ENCODE measurements around the gene DIO3. TPM values are rescaled to one million over a fixed set of nuclear protein-coding genes. Genes with fewer than 3 reads are reported as not detected.

The DIO3 gene
- total RNA-seq, 2 donors from 2014 or later = 24.2 to 60.5 TPM

DNA sequence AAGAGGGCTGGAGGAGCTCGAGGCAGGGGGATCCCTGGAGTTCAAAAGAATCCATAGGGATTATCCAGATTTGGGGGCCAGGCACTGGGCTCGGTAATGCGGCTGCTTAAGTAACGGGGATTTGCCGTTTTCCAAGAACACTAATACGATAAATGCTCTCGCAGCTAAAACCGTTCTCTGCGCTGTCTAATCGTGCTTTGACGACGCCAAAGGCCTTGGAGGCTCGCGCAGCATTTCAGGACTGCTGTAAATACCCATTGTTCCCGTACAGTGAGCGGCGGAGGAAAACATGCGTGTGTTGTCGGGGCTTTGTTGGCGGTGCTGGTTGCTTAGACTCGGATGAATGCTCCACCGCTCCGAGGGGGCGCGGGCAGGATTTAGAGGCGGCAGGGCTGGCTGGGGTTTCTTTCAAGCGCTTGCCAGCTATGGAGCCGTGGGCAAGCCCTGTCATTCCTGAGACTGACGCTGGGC is 26.2 kb downstream of the DIO3 start:
- 93 to 95% methylated on average over 28 to 29 of the region's 29 CpGs for whole genome bisulfite sequencing, 2 experiments (ENCODE audit: insufficient coverage in 1 of 2, insufficient read length in 1 of 2)
- Mint-ChIP-seq H3K4me1 (no peaks in the 10 kb centered on the region), H3K36me3 (ENCODE audit: low read depth) (no peaks in the 10 kb centered on the region), H3K9me3 (no peaks in the 10 kb centered on the region), H3K27me3 (ENCODE audit: insufficient read depth) (peaks cover 6% of the 10 kb centered on the region), H3K4me3 (no peak overlapping the region), H3K27ac (no peak overlapping the region)
- no peaks in the 10 kb centered on the region for H3K9me3 ChIP-seq (ENCODE audit: control insufficient read depth, low read length)
- no peak overlapping the region for H3K27ac ChIP-seq (ENCODE audit: low read depth, low read length)
- no peak overlapping the region for H3K9ac ChIP-seq (ENCODE audit: extremely low read depth, low read length, poor library complexity, severe bottlenecking)
- no peaks in the 10 kb centered on the region for H3K27me3 ChIP-seq (ENCODE audit: control insufficient read depth, insufficient read depth, low read length, poor library complexity, severe bottlenecking)
- TF ChIP-seq, protein P1, sequence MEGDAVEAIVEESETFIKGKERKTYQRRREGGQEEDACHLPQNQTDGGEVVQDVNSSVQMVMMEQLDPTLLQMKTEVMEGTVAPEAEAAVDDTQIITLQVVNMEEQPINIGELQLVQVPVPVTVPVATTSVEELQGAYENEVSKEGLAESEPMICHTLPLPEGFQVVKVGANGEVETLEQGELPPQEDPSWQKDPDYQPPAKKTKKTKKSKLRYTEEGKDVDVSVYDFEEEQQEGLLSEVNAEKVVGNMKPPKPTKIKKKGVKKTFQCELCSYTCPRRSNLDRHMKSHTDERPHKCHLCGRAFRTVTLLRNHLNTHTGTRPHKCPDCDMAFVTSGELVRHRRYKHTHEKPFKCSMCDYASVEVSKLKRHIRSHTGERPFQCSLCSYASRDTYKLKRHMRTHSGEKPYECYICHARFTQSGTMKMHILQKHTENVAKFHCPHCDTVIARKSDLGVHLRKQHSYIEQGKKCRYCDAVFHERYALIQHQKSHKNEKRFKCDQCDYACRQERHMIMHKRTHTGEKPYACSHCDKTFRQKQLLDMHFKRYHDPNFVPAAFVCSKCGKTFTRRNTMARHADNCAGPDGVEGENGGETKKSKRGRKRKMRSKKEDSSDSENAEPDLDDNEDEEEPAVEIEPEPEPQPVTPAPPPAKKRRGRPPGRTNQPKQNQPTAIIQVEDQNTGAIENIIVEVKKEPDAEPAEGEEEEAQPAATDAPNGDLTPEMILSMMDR (conservative IDR thresholded peaks at IDR 0.05) = no peak
- no peak for DNase-seq
- no peak overlapping the region for H3K4me3 ChIP-seq (ENCODE audit: low read length)
- H3K4me1 ChIP-seq (ENCODE audit: control insufficient read depth, insufficient read depth, low read length) = no peaks in the 10 kb centered on the region
- H3K36me3 ChIP-seq (ENCODE audit: control insufficient read depth, insufficient read depth, low read length) = no peaks in the 10 kb centered on the region

DNA sequence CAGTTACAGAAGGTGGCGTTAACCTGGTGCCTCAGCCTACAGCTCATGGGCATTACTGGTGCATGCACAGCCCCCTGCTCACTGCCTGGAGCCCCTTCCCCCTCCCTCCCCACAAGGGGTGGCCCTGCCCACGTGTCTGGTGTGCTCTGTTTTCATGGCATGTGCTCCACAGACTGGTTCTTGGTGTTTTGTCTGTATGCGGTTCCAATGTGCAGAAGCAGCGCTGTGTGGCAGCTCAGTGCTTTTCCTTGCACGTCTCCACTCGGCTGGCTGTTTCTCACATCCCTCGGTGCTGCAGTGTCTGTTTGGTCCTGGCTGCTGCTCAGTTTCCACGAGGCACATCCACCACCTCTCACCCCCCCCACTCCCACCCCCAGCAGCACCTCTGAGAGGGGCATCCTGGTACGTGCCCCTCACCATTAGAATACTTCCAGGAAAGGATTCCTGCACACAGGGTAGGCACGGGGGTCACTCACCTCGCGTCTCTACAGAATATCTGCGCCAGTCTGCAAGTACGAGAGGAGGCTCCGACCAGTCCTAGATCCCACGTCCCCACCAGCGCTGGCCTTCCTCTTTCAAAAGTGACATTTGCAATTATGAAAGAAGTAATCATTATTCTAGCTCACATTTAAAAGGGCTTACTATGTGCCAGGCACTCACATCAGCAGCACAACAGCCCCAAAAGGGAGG is 27.1 kb downstream of the DIO3 start:
- no peaks in the 10 kb centered on the region for H3K4me1 ChIP-seq (ENCODE audit: control insufficient read depth, insufficient read depth, low read length)
- Mint-ChIP-seq H3K36me3 (ENCODE audit: low read depth) (no peaks in the 10 kb centered on the region), H3K4me1 (no peaks in the 10 kb centered on the region), H3K9me3 (no peaks in the 10 kb centered on the region), H3K27me3 (ENCODE audit: insufficient read depth) (peaks cover 5% of the 10 kb centered on the region), H3K4me3 (no peak overlapping the region), H3K27ac (no peak overlapping the region)
- no peaks in the 10 kb centered on the region for H3K27me3 ChIP-seq (ENCODE audit: control insufficient read depth, insufficient read depth, low read length, poor library complexity, severe bottlenecking)
- no peak overlapping the region for H3K4me3 ChIP-seq (ENCODE audit: low read length)
- 83 to 97% methylated on average over 10 to 17 of the region's 17 CpGs for WGBS, 2 experiments (ENCODE audit: insufficient coverage in 1 of 2, insufficient read length in 1 of 2)
- no peaks in the 10 kb centered on the region for H3K36me3 ChIP-seq (ENCODE audit: control insufficient read depth, insufficient read depth, low read length)
- H3K9me3 ChIP-seq (ENCODE audit: control insufficient read depth, low read length) = no peaks in the 10 kb centered on the region
- H3K27ac ChIP-seq (ENCODE audit: low read depth, low read length) = no peak overlapping the region
- no peak overlapping the region for H3K9ac ChIP-seq (ENCODE audit: extremely low read depth, low read length, poor library complexity, severe bottlenecking)
- DNase-seq = no peak
- TF ChIP-seq, protein P1 (conservative IDR thresholded peaks at IDR 0.05) = no peak

DNA sequence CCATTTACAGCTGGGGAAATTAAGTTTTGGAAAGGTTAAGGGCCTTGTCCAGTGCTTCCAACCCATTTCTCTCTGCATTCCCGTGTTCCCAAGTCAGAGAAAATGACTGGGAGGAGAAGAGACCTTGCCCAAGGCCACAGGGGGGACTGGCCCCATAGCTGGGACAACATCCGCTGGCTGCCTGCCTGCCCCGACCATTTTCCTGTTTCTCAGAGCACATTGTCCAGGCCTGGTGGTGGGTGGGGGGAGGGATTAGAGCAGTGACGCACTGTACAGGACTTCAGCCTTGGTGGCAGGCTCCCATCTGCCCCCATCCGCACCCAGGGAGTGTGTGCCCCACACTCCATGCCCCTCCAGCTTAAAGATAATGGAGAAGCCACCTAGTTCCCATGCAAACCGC is 27.7 kb downstream of the DIO3 start:
- Histone ChIP-seq H3K4me1 (ENCODE audit: control insufficient read depth, insufficient read depth, low read length) (no peaks in the 10 kb centered on the region), H3K9ac (ENCODE audit: extremely low read depth, low read length, poor library complexity, severe bottlenecking) (no peak overlapping the region), H3K36me3 (ENCODE audit: control insufficient read depth, insufficient read depth, low read length) (no peaks in the 10 kb centered on the region), H3K27me3 (ENCODE audit: control insufficient read depth, insufficient read depth, low read length, poor library complexity, severe bottlenecking) (no peaks in the 10 kb centered on the region), H3K4me3 (ENCODE audit: low read length) (no peak overlapping the region), H3K9me3 (ENCODE audit: control insufficient read depth, low read length) (no peaks in the 10 kb centered on the region), H3K27ac (ENCODE audit: low read depth, low read length) (no peak overlapping the region)
- no peak overlapping the region for H3K27ac Mint-ChIP-seq
- TF ChIP-seq, protein P1 (conservative IDR thresholded peaks at IDR 0.05) = no peak
- H3K9me3 Mint-ChIP-seq = no peaks in the 10 kb centered on the region
- H3K36me3 Mint-ChIP-seq (ENCODE audit: low read depth) = no peaks in the 10 kb centered on the region
- DNase-seq = no peak
- no peaks in the 10 kb centered on the region for H3K4me1 Mint-ChIP-seq
- 83 to 100% methylated on average over 1 to 6 of the region's 6 CpGs for WGBS, 2 experiments (ENCODE audit: insufficient coverage in 1 of 2, insufficient read length in 1 of 2)
- peaks cover 5% of the 10 kb centered on the region for H3K27me3 Mint-ChIP-seq (ENCODE audit: insufficient read depth)
- H3K4me3 Mint-ChIP-seq = no peak overlapping the region
